ENCODE measurements around the gene ARHGEF11.

- TF ChIP-seq CTCF (conservative IDR thresholded peaks at IDR 0.05; ENCODE audit: low read length) (no peak), EZH2phosphoT487 (IDR thresholded peaks at IDR 0.05; ENCODE audit: borderline replicate concordance) (no peak)
Measured at GRCh38 chr1:157080714-157081113, 35.2 kb upstream of the ARHGEF11 start.
